ENCODE data around the gene LRRIQ1. TPM values are rescaled to one million over a fixed set of nuclear protein-coding genes. Genes with fewer than 3 reads are reported as not detected.

Gene LRRIQ1
- total RNA-seq, 1 experiment from 2014 or later = not detected

- H3K9me3 ChIP-seq (replicated peaks) = no peaks in the 10 kb centered on the region
- no peaks in the 10 kb centered on the region for H3K4me1 ChIP-seq (replicated peaks)
- H3K4me3 ChIP-seq = no peak overlapping the region
- no peak for DNase-seq (ENCODE audit: low read depth in 1 of 2, low spot score in 2 of 2)
- no peaks in the 10 kb centered on the region for H3K27me3 ChIP-seq (replicated peaks)
- no peak overlapping the region for H3K27ac ChIP-seq
- H3K36me3 ChIP-seq = no peaks in the 10 kb centered on the region
Observed at GRCh38 chr12:85274315-85274651, 238.1 kb downstream of the LRRIQ1 start.

- no peak for DNase-seq (ENCODE audit: low read depth in 1 of 2, low spot score in 2 of 2)
- Histone ChIP-seq H3K4me1 (replicated peaks) (0 out of 2 replicates have a peak, but pooled peaks cover 2% of the 10 kb centered on the region), H3K27me3 (replicated peaks) (peaks cover 2% of the 10 kb centered on the region; the same call in 1 of the 2 replicates), H3K4me3 (no peak overlapping the region), H3K36me3 (no peaks in the 10 kb centered on the region), H3K9me3 (replicated peaks) (no peaks in the 10 kb centered on the region), H3K27ac (no peak overlapping the region)
Observed at GRCh38 chr12:85275374-85275773, 239.2 kb downstream of the LRRIQ1 start.

- Histone ChIP-seq H3K9me3 (replicated peaks) (no peaks in the 10 kb centered on the region), H3K4me1 (replicated peaks) (0 out of 2 replicates have a peak, but pooled peaks cover 3% of the 10 kb centered on the region), H3K27me3 (replicated peaks) (peaks cover 15% of the 10 kb centered on the region), H3K36me3 (no peaks in the 10 kb centered on the region), H3K27ac (no peak overlapping the region), H3K4me3 (no peak overlapping the region)
- DNase-seq (ENCODE audit: low read depth in 1 of 2, low spot score in 2 of 2) = no peak
Observed at GRCh38 chr12:85277191-85277590, 241.0 kb downstream of the LRRIQ1 start.

- no peaks in the 10 kb centered on the region for H3K9me3 ChIP-seq (replicated peaks)
- no peak for DNase-seq (ENCODE audit: low read depth in 1 of 2, low spot score in 2 of 2)
- no peak overlapping the region for H3K4me3 ChIP-seq
- H3K27me3 ChIP-seq (replicated peaks) = peaks cover 15% of the 10 kb centered on the region
- H3K36me3 ChIP-seq = no peaks in the 10 kb centered on the region
- no peak overlapping the region for H3K27ac ChIP-seq
- 0 out of 2 replicates have a peak, but pooled peaks cover 3% of the 10 kb centered on the region for H3K4me1 ChIP-seq (replicated peaks)
Observed at GRCh38 chr12:85277900-85278597, 241.9 kb downstream of the LRRIQ1 start.

GRCh38 chr12:85278598-85279448 is 242.7 kb downstream of the LRRIQ1 start:
- no peak overlapping the region for H3K27ac ChIP-seq
- H3K4me1 ChIP-seq (replicated peaks) = 0 out of 2 replicates have a peak, but pooled peaks cover 3% of the 10 kb centered on the region
- DNase-seq (ENCODE audit: low read depth in 1 of 2, low spot score in 2 of 2) = no peak
- H3K27me3 ChIP-seq (replicated peaks) = peaks cover 15% of the 10 kb centered on the region
- H3K4me3 ChIP-seq = no peak overlapping the region
- H3K36me3 ChIP-seq = no peaks in the 10 kb centered on the region
- no peaks in the 10 kb centered on the region for H3K9me3 ChIP-seq (replicated peaks)

GRCh38 chr12:85279449-85280164 is 243.5 kb downstream of the LRRIQ1 start:
- Histone ChIP-seq H3K9me3 (replicated peaks) (no peaks in the 10 kb centered on the region), H3K27me3 (replicated peaks) (peaks cover 15% of the 10 kb centered on the region), H3K4me1 (replicated peaks) (0 out of 2 replicates have a peak, but pooled peaks cover 3% of the 10 kb centered on the region), H3K4me3 (no peak overlapping the region), H3K27ac (no peak overlapping the region), H3K36me3 (no peaks in the 10 kb centered on the region)
- peak in 1 of 2 experiments; percentile 31 for DNase-seq (ENCODE audit: low read depth in 1 of 2, low spot score in 2 of 2)

- H3K4me1 ChIP-seq (replicated peaks) = 0 out of 2 replicates have a peak, but pooled peaks cover 3% of the 10 kb centered on the region
- H3K4me3 ChIP-seq = no peak within 1 kb of the TSS
- no peaks in the 10 kb centered on the region for H3K9me3 ChIP-seq (replicated peaks)
- peaks cover 15% of the 10 kb centered on the region for H3K27me3 ChIP-seq (replicated peaks)
- DNase-seq (ENCODE audit: low read depth in 1 of 2, low spot score in 2 of 2) = peak; percentile 12 to 37
- no peaks in the 10 kb centered on the region for H3K36me3 ChIP-seq
- H3K27ac ChIP-seq = no peak within 1 kb of the TSS
Observed at GRCh38 chr12:85280165-85280983, 244.2 kb downstream of the LRRIQ1 start, which contains the start of gene ALX1. Gene ALX1, plus strand, starts transcription at chr12:85280220. Its CDS starts 42 bp downstream, at chr12:85280262.

GRCh38 chr12:85280984-85281630 is 245.0 kb downstream of the LRRIQ1 start:
- Histone ChIP-seq H3K36me3 (no peaks in the 10 kb centered on the region), H3K9me3 (replicated peaks) (no peaks in the 10 kb centered on the region), H3K27me3 (replicated peaks) (peaks cover 15% of the 10 kb centered on the region), H3K27ac (no peak overlapping the region), H3K4me1 (replicated peaks) (0 out of 2 replicates have a peak, but pooled peaks cover 3% of the 10 kb centered on the region), H3K4me3 (no peak overlapping the region)
- no peak for DNase-seq (ENCODE audit: low read depth in 1 of 2, low spot score in 2 of 2)

GRCh38 chr12:85281636-85282312 is 245.6 kb downstream of the LRRIQ1 start:
- no peak for DNase-seq (ENCODE audit: low read depth in 1 of 2, low spot score in 2 of 2)
- H3K4me1 ChIP-seq (replicated peaks) = 0 out of 2 replicates have a peak, but pooled peaks cover 3% of the 10 kb centered on the region
- H3K4me3 ChIP-seq = no peak overlapping the region
- H3K27ac ChIP-seq = no peak overlapping the region
- H3K9me3 ChIP-seq (replicated peaks) = no peaks in the 10 kb centered on the region
- H3K27me3 ChIP-seq (replicated peaks) = peaks cover 15% of the 10 kb centered on the region
- no peaks in the 10 kb centered on the region for H3K36me3 ChIP-seq

GRCh38 chr12:85283560-85283959 is 247.4 kb downstream of the LRRIQ1 start:
- no peaks in the 10 kb centered on the region for H3K36me3 ChIP-seq
- DNase-seq (ENCODE audit: low read depth in 1 of 2, low spot score in 2 of 2) = no peak
- H3K27me3 ChIP-seq (replicated peaks) = peaks cover 17% of the 10 kb centered on the region
- H3K9me3 ChIP-seq (replicated peaks) = no peaks in the 10 kb centered on the region
- H3K4me1 ChIP-seq (replicated peaks) = 0 out of 2 replicates have a peak, but pooled peaks cover 3% of the 10 kb centered on the region
- no peak overlapping the region for H3K27ac ChIP-seq
- H3K4me3 ChIP-seq = no peak overlapping the region
